Amniotic stem cell (primary cell): ENCODE measurements around the gene KIF4B.
"Not testable (repeated sequence)": the region's sequence is repeated elsewhere in the genome, so short reads cannot be mapped to it uniquely, and the experiment has no call there.

Source experiments
- DNase-seq: peaks from one replicate; lab custom pipeline; 2025; lab: John Stamatoyannopoulos, UW

Gene KIF4B

DNA sequence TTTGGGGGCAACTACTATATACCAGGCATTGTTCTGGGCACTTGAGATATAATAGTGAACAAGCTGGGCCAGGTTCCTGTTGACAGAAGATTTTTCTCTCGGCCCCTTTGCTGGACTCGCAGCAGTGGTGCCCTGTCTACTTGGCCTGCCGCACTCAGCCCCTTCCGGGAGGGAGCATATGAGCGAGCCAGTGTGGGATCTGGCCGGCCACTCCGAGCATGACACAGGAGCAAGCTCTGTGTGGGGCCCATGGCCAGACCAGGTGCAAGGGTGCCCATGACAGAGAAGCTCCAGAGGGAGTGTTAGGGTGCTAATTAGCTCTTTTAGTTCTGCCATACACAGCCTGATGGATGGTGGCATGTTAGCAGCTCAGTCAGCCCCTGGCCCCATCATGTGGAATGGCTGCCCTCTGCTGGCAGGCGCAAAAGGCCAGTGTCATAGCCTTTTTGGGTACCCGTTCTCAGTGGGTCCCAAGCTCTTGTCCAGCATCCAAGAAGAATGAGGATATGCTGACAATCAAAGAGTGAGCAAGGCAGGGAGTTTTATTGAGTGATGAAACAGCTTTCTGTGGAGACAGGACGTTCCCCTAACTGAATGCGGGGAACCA lies 9.3 kb upstream of the KIF4B start:
- DNase-seq, result no peak

DNA sequence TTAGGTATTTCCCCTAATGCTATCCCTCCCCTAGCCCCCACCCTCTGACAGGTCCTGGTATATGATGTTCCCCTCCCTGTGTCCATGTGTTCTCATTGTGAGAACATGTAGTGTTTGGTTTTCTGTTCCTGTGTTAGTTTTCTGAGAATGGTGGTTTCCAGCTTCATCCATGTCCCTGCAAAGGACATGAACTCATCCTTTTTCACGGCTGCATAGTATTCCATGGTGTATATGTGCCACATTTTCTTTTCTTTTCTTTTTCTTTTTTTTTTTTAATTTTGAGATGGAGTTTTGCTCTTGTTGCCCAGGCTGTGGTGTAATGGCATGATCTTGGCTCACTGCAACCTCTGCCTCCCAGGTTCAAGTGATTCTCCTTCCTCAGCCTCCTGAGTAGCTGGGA lies 7.3 kb upstream of the KIF4B start:
- DNase-seq, result not testable (repeated sequence)

DNA sequence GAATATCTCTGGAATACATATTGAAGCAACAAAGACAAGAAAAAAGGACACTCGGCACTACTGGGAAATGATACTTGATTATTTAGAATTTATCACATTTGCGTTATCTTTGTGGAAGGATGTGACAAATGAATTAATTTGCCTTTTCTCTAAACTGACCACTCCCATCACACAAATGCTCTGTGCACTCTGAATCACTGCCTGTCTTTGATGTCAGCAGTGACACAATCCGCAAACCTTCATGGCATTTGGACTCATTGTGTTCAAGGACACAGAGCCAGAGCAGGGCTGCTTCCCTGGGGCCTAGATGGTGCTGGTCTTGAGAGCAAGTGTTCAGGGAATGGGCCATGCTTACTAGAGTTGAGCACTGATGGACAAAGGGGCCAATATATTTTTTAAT lies 4.9 kb upstream of the KIF4B start:
- no peak for DNase-seq

DNA sequence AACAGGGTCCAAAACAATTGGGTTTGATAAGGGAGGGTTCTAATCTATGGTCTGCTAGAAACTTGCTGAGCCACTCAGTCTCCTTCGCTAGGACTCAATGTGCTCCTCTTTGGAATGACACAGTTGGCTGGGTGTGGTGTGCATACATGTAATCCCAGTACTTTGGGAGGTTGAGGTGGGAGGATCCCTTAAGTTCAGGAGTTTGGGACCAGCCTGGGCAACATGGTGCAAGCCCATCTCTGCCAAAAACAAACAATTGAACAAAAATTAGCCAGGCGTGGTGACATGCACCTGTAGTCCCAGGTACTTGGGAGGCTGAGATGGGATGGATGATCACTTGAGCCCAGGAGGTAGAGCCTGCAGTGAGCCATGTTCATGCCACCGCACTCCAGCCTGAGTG lies 2.7 kb upstream of the KIF4B start:
- no peak for DNase-seq

DNA sequence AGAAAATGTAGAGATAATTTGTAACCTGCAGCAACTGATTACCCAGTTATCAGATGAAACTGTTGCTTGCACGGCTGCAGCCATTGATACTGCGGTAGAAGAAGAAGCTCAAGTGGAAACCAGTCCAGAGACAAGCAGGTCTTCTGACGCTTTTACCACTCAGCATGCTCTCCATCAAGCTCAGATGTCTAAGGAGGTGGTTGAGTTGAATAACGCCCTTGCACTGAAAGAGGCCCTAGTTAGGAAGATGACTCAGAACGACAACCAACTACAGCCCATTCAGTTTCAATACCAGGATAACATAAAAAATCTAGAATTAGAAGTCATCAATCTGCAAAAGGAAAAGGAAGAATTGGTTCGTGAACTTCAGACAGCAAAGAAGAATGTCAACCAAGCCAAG lies 1.7 kb downstream of the KIF4B start:
- DNase-seq, result no peak

DNA sequence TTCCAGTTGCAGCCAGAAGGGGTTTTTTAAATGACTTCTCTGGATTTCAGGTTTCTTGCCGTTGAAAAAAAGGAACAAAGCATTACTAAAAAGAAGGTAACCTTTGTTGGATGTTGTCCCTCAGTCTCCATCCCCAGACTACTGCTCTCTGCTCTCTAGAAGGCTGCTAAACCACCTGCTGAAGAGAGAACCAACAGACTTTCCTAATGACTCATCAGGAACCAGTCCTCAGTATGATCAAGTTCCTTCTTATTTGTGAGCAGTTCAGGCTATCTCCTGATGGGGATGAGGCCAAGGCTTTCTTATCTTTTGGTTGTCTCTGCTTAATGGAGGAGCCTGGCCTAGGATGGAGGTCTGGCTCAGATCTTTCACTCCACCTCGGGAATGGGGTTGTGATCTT lies 4.1 kb downstream of the KIF4B start:
- DNase-seq, result no peak

DNA sequence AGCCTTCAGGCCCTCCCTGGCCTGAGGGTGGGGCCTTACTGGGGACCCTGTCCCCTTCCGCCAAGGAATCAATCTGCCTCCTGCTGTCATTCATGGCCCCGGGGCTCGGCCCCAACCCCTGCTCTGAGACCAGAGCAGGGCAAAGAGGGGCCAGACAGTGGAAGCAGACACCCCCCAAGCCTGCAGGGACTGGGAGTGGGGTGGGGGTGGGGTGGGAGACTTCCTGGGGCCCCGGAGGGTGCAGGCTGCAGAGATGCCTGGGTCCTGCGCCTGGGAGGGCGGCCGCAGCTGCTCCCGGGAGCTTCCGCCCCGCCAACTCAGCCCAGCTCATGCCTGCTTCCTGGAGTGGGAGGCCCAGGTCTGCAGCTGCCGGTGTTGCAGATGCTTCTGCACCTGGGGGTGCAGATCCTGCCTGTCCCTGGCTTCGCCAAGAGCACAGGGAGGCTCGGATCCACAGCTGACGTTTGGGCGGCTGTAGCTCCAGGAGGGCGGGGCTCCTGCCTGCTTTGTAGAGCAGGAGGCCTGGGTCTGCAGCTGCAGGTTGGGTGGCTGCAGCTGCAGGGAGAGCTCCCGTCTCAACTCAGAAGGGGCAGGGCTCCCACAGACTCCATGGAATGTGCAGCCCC lies 6.2 kb downstream of the KIF4B start:
- DNase-seq, result no peak

DNA sequence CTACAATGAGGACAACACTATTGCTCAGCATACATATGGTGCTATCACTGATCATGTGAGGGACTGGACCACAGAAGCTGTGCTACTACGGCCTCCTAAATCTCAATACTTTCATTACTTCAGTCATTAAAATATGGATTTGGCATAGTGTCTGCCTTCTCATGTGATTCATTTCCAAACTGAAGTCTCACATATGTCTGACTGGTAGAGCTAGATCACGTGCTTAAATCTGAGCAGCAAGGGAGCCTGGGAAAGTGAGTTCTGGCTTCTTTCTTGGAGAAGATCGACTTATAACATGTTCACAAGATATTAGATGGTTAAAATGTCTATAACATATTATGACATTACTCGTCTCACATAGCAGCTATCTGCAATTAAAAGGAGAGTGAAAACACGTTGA lies 8.3 kb downstream of the KIF4B start:
- DNase-seq, result no peak

DNA sequence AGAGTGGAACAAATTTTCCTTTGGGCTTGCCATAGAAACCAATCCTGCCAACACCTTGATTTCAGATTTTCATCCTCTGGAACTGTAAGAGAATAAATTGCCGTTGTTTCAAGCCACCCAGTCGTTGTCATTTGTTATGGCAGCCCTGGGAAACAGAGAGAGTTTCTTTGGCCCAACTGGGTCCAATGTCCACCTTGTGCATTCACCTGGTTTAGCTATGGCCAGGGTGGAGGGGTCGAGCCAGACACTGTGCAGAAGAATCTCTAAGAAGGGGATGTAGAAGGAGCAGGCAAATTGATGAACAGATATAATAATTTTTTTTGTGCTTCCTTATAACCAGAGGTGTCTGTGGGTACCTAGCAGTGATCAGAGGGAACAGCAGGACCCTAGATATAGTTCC lies 9.8 kb downstream of the KIF4B start:
- no peak for DNase-seq

DNA sequence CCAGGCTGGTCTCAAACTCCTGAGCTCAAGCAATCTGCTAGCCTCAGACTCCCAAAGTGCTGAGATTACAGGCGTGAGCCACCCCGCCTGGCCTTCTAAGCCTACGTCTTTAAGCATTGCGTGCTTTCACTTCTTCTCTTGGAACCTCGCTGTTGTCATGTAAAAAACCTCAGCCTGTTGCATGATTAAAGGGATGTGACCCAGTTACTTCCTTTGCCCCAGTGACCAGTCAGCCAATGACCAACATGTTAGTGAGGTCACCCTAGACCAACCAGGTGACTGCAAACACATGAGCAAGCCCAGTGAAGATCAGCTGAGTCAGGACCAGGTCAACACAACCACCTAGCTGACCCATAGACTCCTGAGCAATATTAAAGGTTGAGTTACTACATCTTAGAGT lies 10.5 kb downstream of the KIF4B start:
- no peak for DNase-seq

DNA sequence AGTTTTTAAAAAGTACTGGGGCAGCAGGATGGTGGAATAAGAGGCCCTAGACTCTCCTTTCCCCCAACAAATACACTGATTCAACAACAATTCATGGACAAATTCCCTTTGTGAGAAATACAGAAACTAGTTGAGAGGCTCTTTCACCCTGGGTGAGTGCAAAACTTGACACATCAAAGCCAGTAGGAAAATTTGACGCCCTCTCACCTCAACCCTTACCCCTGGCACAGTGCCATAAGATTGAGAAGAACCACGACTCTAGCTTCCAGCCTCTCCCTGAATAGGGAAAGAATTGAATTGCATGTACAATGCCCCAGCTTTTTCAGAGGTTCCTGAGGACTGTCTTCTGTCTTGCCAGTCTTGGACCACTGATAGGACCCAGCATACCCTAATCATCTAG lies 12.3 kb downstream of the KIF4B start:
- DNase-seq, result no peak

DNA sequence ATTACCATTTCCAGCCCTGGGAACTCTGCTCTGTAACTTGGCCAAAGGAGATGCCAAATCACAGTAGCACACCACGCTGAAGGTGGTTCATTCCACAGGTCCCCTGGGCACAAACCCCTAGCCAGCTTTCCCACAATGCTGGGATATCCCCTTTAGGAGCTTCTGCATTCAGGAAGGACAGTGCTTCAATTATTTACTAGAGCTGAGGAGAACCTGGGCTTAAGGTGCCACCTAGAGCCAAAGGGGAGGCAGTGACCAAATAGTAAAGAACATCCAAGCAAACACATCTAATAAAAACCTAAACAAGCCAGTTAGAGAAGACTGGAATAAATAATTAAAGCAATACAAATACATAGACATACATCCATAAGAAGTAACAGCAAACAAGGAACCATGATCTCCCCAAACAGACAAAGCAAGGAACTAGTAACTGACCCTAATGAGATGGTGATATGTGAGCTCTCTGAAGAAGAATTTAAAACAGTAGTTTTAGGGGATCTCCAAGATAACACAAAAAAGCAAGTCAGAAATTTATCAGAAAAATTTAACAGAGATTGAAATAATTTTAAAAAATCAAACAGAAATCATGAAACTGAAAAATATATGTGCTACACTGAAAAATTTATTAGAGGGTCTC lies 14.6 kb downstream of the KIF4B start:
- DNase-seq, result no peak

DNA sequence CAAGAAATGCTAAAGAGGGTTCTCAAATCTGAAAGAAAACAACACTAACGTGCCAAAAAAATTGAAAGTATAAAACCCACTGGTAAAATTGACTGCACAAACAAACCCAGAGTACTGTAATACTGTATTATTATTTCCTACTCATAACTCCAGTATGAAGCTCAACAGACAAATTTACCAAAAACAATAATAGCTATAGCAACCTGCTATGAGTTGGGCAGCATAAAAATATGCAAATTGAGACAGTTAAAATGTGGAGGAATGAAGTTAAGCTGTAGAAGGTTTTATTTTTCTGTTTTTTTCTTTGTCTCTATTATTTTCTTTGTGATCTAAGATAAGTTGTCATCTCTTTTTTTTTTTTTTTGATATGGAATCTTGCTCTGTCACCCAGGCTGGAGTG lies 15.7 kb downstream of the KIF4B start:
- DNase-seq, result no peak

DNA sequence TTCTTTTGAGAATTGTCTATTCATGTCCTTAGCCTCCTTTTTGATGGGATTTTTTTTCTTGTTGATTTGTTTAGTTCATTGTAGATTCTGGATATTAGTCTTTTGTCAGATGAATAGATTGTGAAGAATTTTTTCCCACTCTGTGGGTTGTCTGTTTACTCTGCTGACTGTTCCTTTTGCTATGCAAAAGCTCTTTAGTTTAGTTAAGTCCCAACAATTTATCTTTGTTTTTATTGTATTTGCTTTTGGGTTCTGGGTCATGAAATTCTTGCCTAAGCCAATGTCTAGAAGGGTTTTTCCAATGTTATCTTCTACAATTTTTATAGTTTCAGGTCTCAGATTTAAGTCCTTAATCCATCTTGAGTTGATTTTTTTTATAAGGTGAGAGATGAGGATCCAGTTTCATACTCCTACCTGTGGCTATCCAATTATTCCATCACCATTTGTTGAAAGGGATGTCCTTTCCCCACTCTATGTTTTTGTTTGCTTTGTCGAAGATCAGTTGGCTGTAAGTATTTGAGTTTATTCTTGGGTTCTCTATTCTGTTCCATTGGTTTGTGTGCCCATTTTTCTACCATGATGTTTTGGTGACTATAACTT lies 20.7 kb downstream of the KIF4B start:
- not testable (repeated sequence) for DNase-seq

DNA sequence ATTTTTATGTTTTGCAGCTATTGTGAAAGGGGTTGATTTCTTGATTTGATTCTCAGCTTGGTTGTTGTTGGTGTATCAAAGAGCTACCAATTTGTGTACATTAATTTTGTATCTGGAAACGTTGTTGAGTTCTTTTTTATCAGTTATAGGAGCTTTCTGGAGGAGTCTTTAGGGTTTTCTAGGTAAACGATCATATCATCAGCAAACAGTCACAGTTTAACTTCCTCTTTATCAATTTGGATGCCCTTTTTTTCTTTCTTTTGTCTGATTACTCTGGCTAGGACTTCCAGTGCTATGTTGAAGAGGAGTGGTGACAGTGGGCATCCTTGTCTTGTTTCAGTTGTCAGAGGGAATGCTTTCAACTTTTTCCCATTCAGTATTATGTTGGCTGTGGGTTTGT lies 21.5 kb downstream of the KIF4B start:
- not testable (repeated sequence) for DNase-seq

DNA sequence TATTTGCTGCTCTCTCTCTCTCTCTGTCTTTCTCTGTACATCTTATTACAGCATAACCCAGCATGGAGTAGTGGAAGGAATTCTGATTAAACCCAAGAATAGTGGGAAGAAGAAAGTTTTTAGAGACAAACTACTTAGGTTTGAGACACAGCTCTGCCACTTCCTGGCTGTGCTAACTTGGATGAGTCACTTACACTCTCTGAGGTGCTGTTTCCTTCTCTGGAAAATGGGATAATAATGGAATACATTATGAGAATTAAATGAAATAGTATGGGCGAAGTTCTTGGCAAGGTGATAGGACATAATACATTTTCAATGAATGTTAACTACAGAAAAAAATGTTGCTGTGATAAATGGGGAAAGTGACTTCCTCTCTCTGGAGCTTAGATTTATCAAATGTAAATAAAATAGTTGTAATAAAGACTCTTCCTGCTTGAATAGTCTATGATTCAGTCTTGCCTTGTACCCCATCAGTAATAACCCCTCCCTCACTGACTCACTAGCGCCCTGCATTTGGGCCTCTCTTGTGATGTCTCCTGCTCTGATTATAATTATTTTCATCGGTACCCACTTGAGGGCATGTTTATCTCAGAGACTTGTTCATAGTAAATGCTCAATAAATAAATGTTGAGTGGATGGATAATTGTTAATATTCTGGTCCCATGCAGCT lies 27.6 kb downstream of the KIF4B start:
- DNase-seq, result no peak

DNA sequence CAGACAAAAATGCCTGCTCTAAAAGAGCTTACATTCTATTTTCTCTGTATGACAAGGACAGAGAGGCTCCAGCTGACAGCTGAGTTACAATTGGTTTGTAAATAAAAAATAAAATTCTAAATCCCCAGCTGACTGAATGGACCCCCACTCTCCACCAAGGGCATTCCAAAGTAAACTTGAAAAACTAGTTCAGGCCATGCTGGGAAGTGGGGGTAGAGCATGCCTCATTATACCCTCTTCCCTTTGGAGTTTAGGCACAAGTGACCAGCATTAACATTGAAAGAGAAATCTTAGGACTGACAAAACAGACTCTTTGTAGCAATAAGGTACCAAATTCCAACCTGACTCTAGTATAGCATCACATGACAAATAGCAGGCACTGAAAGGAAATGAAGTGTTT lies 31.0 kb downstream of the KIF4B start:
- DNase-seq, result no peak

DNA sequence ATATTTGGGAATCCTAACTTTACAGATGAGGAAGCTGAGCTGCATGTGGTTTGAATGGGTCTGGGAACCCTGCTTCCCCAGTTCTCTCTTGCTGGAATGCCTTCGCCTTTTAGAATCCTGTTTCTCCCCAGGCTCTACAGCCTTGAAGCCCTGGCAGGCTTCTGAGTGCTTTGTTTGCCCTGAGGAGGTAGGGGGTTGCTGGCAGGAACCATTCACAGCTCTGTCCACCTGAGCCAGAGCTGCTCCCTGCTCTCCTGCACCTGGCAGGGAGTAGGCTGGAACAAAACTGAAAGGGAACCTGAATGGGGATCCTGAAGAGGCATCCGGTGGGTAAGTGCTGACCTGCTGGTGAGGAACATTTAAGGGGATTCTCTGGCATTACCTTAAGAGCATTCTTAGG lies 33.0 kb downstream of the KIF4B start:
- DNase-seq, result no peak

DNA sequence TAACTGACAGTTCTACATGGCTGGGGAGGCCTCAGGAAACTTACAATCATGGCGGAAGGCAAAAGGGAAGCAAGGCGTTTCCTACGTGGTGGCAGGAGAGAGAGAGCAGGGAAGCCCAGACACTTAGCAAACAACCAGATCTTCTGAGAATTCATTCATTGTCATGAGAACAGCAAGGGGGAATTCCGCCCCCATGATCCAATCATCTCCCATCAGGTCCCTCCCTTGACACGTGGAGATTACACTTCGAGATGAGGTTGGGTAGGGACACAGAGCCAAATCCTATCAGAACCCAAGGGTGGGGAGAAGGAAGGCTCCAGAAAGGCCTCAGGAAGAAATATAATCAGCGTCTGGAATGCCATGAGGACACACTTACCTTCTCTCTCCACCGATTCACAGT lies 34.3 kb downstream of the KIF4B start:
- no peak for DNase-seq

DNA sequence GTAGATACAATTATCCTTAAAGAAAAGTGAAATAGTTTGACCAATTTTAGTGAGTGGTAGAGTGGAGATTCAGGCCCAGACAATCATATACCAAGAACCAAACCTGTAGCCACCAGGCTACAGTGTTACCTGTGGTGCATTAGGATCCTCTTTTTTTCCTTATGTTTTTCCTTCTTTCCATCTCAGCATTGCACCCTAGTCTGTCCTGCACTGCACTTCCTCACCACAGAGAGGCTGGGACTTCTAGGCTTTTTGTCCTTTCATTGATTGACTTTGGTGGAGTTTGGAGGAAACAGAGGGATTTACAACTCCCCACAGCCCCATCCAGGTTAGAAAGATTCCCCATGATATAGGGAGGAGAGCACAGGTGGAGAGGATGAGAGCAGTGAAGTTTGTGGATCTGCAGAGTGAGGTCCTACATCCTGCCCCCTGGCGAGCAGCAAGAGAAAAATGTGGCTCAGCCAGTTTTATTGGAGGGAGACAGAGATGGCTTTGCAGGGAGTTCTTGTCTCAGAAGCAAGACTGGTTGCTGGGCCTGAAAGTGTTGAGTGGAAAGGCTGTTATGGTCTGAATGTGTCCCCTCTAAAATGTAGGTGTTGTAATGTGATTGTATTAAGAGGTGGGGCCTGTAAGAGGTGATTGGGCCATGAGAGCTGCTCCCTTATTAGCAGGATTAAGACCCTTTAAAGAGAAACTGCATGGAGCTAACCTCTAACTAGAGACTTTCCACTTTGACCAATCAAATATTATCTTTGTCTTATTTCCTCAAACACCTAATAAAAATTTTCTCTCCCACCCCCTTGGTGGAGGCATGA lies 36.2 kb downstream of the KIF4B start:
- DNase-seq, result no peak

DNA sequence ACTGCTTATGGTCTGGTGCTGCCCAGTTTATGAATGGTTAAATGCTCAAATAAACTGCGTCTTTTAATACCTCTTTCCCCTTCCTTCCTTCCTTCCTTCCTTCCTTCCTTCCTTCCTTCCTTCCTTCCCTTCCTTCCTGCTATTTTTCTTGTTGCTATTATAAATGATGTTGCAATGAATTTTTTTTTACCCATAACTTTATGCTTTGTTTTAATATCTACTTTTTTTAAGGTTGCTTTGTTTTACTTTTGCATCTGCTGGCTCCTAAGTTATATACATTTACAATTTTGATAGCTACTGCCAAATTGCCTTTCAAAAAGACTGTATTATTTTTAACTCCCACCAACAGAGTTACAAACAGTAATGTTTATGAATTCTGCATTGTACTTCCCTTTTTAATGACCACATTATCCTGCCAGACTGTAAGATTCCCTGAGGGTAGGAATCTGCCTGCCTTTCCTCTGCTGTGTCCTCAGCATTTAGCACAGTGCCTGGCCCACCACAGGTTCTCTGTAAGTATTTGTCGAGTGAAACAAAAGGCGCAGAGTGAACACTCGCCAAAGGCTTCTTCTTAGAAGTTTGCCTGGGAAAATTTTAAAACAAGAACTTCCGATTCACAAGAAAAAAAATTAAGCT lies 36.9 kb downstream of the KIF4B start:
- DNase-seq, result no peak

DNA sequence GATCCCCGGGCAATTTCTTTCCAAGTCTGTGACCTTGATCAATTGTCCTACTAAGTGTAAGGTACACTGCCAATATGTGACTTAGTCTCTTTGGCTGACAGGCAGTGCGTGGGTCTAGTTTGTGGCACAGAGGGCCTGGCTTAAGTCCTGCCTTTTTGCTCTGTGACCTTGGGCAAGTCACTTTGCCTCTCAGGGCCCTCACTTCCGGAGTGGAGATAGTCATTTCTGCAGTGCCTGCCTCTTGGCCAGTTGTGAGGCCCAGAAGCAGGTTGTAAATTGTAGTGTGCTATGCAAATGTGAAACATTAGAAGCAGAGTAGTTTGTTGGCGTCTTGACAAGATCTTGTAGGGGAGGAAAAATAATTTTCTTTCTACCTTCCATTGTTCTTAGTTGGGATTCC lies 39.0 kb downstream of the KIF4B start:
- no peak for DNase-seq
